Peyer's patch (tissue), 4 donors: Measurements from ENCODE around the gene AKR7A3. TPM values are rescaled to one million over a fixed set of nuclear protein-coding genes. Genes with fewer than 3 reads are reported as not detected.

Experiments used
- DNase-seq, 3 donors: peaks; one replicate each; pipeline ENCODE4 v3.0.0-alpha.2; 2017 to 2019
- H3K27ac ChIP-seq, 4 donors: fragments of 200-600 bp; sonication (generic); one replicate each; pipeline ENCODE4 v1.5.1; 2016 to 2019
- H3K27me3 ChIP-seq, 2 donors: fragments of 200-600 bp; sonication (generic); one replicate each; pipeline ENCODE4 v1.5.1; 2019
- H3K36me3 ChIP-seq, 3 donors: fragments of 200-600 bp; sonication (generic); one replicate each; pipeline ENCODE4 v1.5.1; 2016 to 2019
- H3K4me1 ChIP-seq, 4 donors: fragments of 200-600 bp; sonication (generic); one replicate each; pipeline ENCODE4 v1.5.1; 2016 to 2019
- H3K4me3 ChIP-seq, 4 donors: fragments of 200-600 bp; sonication (generic); 1 replicate in 3 of 4; 2 replicates in 1 of 4; pipeline ENCODE4 v1.5.1; 2016 to 2019; ENCODE audit warnings: mild to moderate bottlenecking in 1 of 4
- H3K9me3 ChIP-seq, 4 donors: fragments of 200-600 bp; sonication (generic); one replicate each; pipeline ENCODE4 v1.5.1; 2016 to 2019; ENCODE audit warnings: mild to moderate bottlenecking in 1 of 4
- CTCF ChIP-seq, 6 experiments: fragments of 450-650 bp in 4 of 6; fragments of 200-600 bp in 2 of 6; sonication (generic) in 1 of 6; IDR thresholded peaks; one replicate each; pipeline ENCODE4 v1.5.1; 2017 to 2019; ENCODE audit warnings: antibody characterized with exemption in 6 of 6, mild to moderate bottlenecking in 3 of 6, moderate library complexity in 1 of 6
- POLR2A ChIP-seq, 2 donors: fragments of 450-650 bp; IDR thresholded peaks; one replicate each; pipeline ENCODE4 v1.5.1; 2017; ENCODE audit warnings: antibody characterized with exemption in 2 of 2, mild to moderate bottlenecking in 2 of 2, moderate library complexity in 2 of 2
- total RNA-seq, 4 donors: library from RNA; depleted of rRNA; stranded (reverse); fragments of >200 nt; gene quantifications; one replicate each; pipeline ENCODE4 v1.1.0, GENCODE V29; 2016

The AKR7A3 gene
- total RNA-seq, 4 donors from 2014 or later, result 60.2 to 574 (median 416) TPM

DNA sequence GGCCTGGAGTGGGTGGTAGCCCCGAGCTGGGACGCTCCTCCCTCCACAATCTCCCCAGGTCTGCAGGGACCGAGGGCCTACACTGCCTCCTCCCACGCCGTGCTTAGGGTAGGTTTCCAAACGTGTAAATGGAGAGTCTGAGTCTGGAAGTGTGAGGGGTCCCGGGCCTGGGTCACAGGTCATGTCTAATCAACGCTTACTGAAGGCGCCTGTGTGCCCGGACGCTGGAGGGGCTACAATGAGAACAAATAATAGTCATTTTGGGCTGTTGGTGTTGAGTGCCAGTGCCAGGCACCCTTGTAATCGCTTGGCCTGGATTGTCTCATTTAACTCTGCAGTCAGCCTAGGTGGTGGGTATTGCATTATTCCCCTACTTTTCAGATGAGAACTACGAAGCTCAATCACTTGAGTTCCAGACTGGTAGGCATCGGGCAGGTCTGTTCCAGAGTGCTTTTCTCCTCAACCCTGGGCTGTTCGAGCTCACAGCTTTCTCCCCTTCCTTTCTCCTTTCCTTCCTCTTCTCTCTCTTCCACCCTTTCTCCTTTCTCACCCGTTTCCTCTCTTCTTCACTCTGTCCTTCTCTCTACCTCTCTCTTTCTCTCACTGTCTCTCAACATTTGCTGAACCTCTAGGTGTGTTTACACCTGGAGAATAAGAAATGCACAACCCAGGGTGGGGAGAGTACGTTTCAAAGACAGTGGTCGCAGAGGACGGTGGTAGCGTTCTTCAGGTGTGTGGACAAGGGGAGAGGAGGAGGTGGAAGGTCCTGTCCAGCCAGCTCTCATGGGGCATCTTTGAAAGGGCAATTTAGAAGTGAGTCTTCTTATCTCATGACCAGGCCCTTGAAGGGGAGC, 24.4 kb upstream of the AKR7A3 start:
- TF ChIP-seq CTCF (IDR thresholded peaks at IDR 0.05) (no peak), POLR2A (IDR thresholded peaks at IDR 0.05) (no peak)
- Histone ChIP-seq H3K27ac (peak overlapping the region; percentile 84 to 92 (median 88)), H3K9me3 (no peaks in the 10 kb centered on the region), H3K36me3 (peaks cover 0 to 2% (median 0%) of the 10 kb centered on the region in 3 donors), H3K4me1 (peaks cover 0 to 43% (median 23%) of the 10 kb centered on the region in 4 donors), H3K4me3 (peak overlapping the region; percentile 79 to 96 (median 88)), H3K27me3 (no peaks in the 10 kb centered on the region)
- peak in 1 of 3 donors; percentile 56 for DNase-seq

DNA sequence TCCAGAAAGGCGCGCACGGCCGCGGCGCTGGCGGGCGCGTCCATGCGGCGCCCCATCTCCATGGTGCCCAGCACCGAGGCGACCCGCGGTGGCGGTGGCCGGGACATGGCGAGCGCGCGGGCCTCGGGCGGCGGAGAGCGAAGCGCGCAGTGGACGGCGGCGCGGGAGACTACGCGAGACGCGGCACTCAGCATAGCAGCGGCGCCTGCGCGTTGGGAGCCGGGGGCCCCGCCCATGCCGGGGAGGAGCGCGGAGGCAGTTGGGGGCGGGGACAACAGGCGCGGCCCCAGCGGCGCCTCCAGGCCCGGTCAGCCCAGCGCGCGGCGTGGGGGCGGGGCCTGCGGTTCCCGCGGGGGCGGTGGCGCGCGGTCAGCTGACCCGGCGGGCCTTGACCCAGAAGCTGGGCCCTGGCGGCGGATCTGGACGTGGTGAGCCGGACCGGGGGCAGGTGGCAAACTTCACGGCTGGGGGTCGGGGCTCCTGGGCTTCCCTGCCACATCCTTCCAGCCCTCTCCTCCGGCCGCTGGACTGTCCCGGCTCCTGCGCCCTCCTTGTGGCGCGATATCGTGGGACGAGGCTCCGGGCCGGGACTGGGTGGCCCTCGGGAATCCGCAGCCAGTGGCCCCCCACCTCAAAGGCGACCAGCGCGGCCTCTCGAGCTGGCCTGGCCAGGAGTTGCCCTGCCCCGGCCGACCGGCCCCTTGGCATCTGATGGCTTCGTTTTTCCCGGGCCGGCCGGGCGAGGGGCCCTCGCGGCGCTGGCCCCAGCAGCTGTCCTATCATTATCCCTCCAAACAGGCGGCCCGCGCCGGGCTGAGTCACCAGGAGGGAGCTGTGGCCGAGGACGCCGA, 23.6 kb upstream of the AKR7A3 start, which contains the start of the genes AKR7A2 and SLC66A1:
Gene AKR7A2 (minus strand): TSS at position 214 of the 851 bp plus-strand sequence. CDS start 20 bp downstream, at position 194.
Gene SLC66A1 (plus strand): TSS at position 396 of the 851 bp plus-strand sequence. CDS start 5,352 bp downstream, outside the sequence.
- TF ChIP-seq POLR2A (IDR thresholded peaks at IDR 0.05) (peak; percentile 75 to 95), CTCF (IDR thresholded peaks at IDR 0.05) (peak in 4 of 6 experiments; percentile 9 to 35 (median 24))
- H3K36me3 ChIP-seq, result peaks cover 0 to 11% (median 0%) of the 10 kb centered on the region in 3 donors
- H3K4me1 ChIP-seq, result peaks cover 0 to 49% (median 21%) of the 10 kb centered on the region in 4 donors
- DNase-seq, result peak; percentile 89 to 96 (median 96)
- peak within 1 kb of the TSS; percentile 84 to 92 (median 88) for H3K27ac ChIP-seq
- H3K4me3 ChIP-seq, result peak within 1 kb of the TSS; percentile 79 to 96 (median 88)
- H3K9me3 ChIP-seq, result no peaks in the 10 kb centered on the region
- no peaks in the 10 kb centered on the region for H3K27me3 ChIP-seq

DNA sequence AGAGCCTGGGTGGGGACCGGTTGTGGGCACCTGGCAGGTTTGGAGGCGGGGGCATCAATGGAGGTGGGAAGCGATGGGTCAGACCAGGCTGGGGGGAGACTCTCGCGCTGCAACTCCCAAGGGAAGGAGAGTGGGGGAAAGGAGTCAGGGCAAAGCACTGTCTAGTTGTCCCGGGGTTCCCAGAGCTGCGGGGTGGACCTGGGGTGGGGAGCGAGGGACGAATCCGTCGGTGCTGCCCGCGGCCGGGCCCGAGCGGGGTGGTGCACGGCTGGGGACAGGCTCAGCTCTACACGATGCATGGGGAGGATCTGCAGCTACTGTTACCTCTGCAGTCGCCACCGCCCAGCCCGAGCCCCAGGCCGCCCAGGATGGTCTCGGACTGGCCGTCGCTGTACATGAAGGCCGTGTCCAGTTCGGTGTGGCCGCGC, 22.9 kb upstream of the AKR7A3 start:
- Histone ChIP-seq H3K4me1 (peaks cover 0 to 49% (median 20%) of the 10 kb centered on the region in 4 donors), H3K9me3 (no peaks in the 10 kb centered on the region), H3K27ac (peak overlapping the region; percentile 84 to 92 (median 88)), H3K27me3 (no peaks in the 10 kb centered on the region), H3K4me3 (peak overlapping the region; percentile 79 to 96 (median 88)), H3K36me3 (peaks cover 0 to 17% (median 0%) of the 10 kb centered on the region in 3 donors)
- peak in 2 of 3 donors; percentile 22 to 64 for DNase-seq
- TF ChIP-seq POLR2A (IDR thresholded peaks at IDR 0.05) (no peak), CTCF (IDR thresholded peaks at IDR 0.05) (no peak)

DNA sequence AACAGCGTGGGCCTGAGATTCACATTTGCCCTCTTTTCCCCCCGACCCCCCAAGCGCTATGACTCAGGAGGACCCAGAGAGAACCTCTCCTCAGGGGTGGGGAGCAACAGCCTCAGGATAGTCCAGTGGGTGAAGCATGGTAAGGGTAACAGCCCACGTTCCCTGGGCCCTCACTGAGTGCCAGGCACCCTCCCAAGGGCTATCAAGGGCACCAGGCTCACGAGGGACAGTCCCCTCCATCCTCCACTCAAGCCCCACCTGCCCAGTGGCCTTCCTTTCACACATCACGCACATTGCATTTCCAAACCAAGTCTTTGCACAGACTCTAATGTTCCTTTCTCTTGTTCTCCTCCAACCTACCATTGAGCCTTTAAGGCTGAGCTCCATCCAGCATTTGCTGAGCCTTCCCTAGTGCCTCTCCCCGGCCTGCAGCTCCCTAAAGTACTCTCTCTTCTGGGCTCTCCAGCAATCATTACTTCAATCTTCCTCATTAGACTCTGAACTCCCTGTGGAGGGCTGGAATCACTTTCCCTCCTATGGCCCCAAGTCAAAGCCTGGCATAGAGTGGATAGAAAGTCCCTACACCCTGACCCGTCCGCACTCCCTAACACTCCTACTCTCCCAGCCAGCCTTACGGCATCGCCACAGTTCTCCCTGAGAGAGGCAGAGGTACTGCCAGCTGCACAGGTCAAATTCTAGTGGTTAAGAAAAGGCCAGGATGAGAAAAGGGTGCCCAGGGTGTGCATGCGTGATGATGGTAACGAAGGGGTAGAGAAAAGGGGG, 22.3 kb upstream of the AKR7A3 start:
- Histone ChIP-seq H3K4me1 (peaks cover 0 to 49% (median 17%) of the 10 kb centered on the region in 4 donors), H3K4me3 (peak overlapping the region; percentile 79 to 96 (median 88)), H3K36me3 (peaks cover 0 to 23% (median 0%) of the 10 kb centered on the region in 3 donors), H3K27ac (peak overlapping the region; percentile 84 to 92 (median 88)), H3K27me3 (no peaks in the 10 kb centered on the region), H3K9me3 (no peaks in the 10 kb centered on the region)
- peak in 1 of 3 donors; percentile 56 for DNase-seq
- TF ChIP-seq POLR2A (IDR thresholded peaks at IDR 0.05), result peak; percentile 41 to 73
- no peak for TF ChIP-seq CTCF (IDR thresholded peaks at IDR 0.05)
